K562 (cell line): Measurements from ENCODE around the gene VPS26A.

Experiments
- SP1 ChIP-seq: sonication (generic); formaldehyde crosslinking; IDR thresholded peaks from 2 replicates; pipeline ENCODE4 v1.8.1; 2022; ENCODE audit warnings: mild to moderate bottlenecking, missing genetic modification reagents
- TAF1 ChIP-seq: IDR thresholded peaks from 2 replicates; pipeline ENCODE4 v1.6.1; 2011; ENCODE audit warnings: mild to moderate bottlenecking, low read length, moderate library complexity; ENCODE audit not compliant: insufficient read depth, control insufficient read depth, severe bottlenecking; ENCODE audit errors: extremely low read depth

- no peak; the same call in 1 of the 2 replicates for TF ChIP-seq SP1
- TF ChIP-seq TAF1: peak; percentile 93
Measured at GRCh38 chr10:69087590-69088470, 36.1 kb upstream of the VPS26A start, which contains the start of gene SRGN.
